Measurements from ENCODE around the gene PTGFRN.
"Not testable (repeated sequence)": the region's sequence is repeated elsewhere in the genome, so short reads cannot be mapped to it uniquely, and the experiment has no call there.

PTGFRN gene

DNA sequence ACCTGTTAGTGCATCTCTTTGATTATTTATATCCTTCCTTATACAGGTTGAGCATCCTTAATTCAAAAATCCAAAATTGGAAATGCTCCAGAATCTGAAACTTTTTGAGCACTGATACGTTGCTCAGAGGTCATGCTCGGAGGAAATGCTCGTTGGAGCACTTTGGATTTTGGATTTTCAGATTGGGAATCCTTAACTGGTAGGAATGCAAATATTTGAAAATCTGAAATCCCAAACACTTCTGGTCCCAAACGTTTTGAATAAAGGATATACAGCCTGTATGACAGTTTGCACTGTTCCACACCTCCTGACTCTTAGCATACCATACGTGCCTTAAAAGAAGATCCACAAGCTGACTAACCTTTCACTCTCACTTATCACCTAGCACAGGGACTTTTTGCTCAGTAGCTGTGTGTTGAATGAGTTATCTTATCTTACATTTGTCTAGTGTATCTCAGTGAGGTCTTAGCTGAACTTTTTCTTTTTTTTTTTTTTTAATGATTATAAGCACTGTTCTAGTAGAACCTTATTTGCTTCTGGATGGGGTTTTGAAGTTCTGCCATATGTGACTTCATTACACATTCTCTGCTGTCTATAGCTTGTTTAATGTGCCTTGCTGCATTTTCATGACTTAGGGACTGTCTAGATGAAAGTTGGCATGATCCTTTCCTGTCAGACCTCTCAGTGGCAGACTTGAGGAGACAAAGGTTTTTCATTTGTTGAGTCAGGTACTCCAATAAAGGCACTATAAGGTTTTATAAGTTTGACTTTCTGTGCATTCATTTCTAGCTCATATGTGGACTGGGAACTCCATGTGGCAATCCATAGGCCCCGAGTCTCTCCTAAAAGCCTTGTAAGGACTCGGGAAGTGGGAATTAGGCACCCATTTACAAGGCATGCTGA, 21.6 kb downstream of the PTGFRN start:
- 0 out of 2 replicates have a peak, but pooled peaks cover 4% of the 10 kb centered on the region for H3K36me3 ChIP-seq (ENCODE audit: control insufficient read depth, insufficient read depth, low read length)
- H3K4me3 ChIP-seq (ENCODE audit: low read depth, low read length), result no peak overlapping the region
- H3K27me3 ChIP-seq (ENCODE audit: control insufficient read depth, insufficient read depth, low read length), result no peaks in the 10 kb centered on the region
- H3K9ac ChIP-seq (ENCODE audit: low read depth, low read length), result no peak overlapping the region
- H3K4me1 ChIP-seq (ENCODE audit: control insufficient read depth, insufficient read depth, low read length), result peaks cover 10% of the 10 kb centered on the region; the same call in 1 of the 2 replicates
- no peak overlapping the region for H3K27ac ChIP-seq (ENCODE audit: low read depth, low read length)
- H3K9me3 ChIP-seq (ENCODE audit: control insufficient read depth, insufficient read depth, low read length), result no peaks in the 10 kb centered on the region

DNA sequence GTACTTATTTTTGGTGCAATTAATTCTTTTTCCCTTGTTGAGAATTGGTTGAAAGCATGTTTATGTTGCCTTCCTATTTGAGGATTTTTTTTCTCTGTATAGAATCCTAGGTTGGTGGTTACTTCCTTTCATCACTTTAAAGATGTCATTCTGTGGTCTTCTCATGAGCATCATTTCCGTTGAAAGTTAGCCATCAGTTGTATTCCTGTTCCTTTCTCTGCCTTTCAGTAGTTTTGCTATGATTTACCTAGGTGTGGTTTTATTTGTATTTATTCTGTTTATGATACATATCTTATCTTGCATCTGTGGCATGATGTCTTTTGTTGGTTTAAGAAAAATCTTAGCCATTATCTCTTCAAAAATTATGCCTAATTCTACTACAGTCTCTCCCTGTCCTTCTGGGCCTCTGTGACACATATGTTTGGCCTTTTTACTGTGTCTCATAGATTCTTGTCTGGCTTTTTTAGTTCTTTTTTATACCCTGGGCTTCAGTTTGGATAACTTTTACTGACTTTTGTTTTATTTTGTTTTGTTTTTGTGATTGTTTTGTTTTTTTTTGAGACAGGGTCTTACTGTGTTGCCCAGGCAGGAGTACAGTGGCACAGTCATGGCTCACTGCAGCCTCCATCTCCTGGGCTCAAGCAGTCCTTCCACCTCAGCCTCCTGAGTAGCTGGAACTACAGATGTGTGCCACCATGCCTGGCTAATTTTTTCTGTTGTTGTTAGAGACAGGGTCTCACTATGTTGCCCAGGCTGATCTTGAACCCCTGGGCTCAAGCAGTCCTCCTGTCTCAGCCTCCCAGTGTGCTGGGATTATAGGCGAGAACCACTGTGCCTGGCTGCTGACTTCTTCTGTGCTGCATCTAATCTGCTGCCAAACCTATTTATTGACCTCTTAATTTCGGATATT, 24.1 kb downstream of the PTGFRN start:
- peaks cover 6% of the 10 kb centered on the region; the same call in 1 of the 2 replicates for H3K4me1 ChIP-seq (ENCODE audit: control insufficient read depth, insufficient read depth, low read length)
- no peaks in the 10 kb centered on the region for H3K9me3 ChIP-seq (ENCODE audit: control insufficient read depth, insufficient read depth, low read length)
- no peak overlapping the region for H3K9ac ChIP-seq (ENCODE audit: low read depth, low read length)
- H3K27me3 ChIP-seq (ENCODE audit: control insufficient read depth, insufficient read depth, low read length), result no peaks in the 10 kb centered on the region
- H3K36me3 ChIP-seq (ENCODE audit: control insufficient read depth, insufficient read depth, low read length), result 0 out of 2 replicates have a peak, but pooled peaks cover 3% of the 10 kb centered on the region
- no peak overlapping the region for H3K4me3 ChIP-seq (ENCODE audit: low read depth, low read length)
- no peak overlapping the region for H3K27ac ChIP-seq (ENCODE audit: low read depth, low read length)

DNA sequence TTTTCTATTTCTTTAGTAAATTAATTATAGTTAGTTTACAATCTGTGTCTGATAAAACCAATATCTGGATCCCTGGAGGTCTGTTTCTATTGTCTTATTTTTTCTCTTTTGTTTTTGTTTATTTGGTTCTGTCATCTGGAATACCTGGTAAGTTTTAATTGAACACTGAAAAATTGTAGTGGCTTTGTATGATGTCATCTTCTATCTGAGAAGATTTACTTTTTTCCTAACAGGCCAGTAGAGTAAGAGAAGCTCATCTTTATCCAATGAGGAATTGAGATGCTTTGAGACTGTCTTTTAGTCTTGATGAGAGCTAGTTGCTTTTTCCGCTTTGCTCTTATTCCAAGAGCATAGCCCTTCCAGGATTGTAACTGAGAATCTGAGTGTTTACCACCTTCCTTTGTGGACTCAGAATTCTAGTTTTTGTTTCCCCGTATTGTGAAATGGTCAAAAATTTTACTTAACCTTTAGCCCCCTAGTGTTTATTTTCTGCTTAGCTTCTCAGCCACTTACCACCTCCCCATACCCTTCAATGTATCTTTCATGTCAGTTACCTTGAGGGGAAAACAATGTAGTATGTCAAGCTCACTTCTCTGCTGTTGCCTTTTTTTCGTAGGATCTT, 25.0 kb downstream of the PTGFRN start:
- Histone ChIP-seq H3K9ac (ENCODE audit: low read depth, low read length) (no peak overlapping the region), H3K4me3 (ENCODE audit: low read depth, low read length) (no peak overlapping the region), H3K27me3 (ENCODE audit: control insufficient read depth, insufficient read depth, low read length) (no peaks in the 10 kb centered on the region), H3K27ac (ENCODE audit: low read depth, low read length) (no peak overlapping the region), H3K4me1 (ENCODE audit: control insufficient read depth, insufficient read depth, low read length) (0 out of 2 replicates have a peak, but pooled peaks cover 4% of the 10 kb centered on the region), H3K36me3 (ENCODE audit: control insufficient read depth, insufficient read depth, low read length) (no peaks in the 10 kb centered on the region), H3K9me3 (ENCODE audit: control insufficient read depth, insufficient read depth, low read length) (no peaks in the 10 kb centered on the region)

DNA sequence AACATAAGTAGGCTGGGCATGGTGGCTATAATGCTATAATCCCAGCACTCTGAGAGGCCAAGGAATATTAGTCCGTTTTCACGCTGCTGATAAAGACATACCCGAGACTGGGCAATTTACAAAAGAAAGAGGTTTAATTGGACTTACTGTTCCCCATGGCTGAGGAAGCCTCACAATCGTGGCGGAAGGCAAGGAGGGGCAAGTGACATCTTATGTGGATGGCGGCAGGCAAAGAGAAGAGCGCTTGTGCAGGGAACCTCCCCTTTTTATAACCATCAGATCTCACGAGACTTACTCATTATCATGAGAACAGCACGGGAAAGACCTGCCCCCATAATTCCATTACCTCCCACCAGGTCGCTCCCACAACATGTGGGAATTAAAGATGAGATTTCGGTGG, 28.5 kb downstream of the PTGFRN start:
- Histone ChIP-seq H3K4me3 (ENCODE audit: low read depth, low read length) (no peak overlapping the region), H3K9ac (ENCODE audit: low read depth, low read length) (no peak overlapping the region), H3K4me1 (ENCODE audit: control insufficient read depth, insufficient read depth, low read length) (peaks cover 13% of the 10 kb centered on the region), H3K9me3 (ENCODE audit: control insufficient read depth, insufficient read depth, low read length) (no peaks in the 10 kb centered on the region), H3K27ac (ENCODE audit: low read depth, low read length) (no peak overlapping the region), H3K27me3 (ENCODE audit: control insufficient read depth, insufficient read depth, low read length) (no peaks in the 10 kb centered on the region), H3K36me3 (ENCODE audit: control insufficient read depth, insufficient read depth, low read length) (peaks cover 15% of the 10 kb centered on the region; the same call in 1 of the 2 replicates)

DNA sequence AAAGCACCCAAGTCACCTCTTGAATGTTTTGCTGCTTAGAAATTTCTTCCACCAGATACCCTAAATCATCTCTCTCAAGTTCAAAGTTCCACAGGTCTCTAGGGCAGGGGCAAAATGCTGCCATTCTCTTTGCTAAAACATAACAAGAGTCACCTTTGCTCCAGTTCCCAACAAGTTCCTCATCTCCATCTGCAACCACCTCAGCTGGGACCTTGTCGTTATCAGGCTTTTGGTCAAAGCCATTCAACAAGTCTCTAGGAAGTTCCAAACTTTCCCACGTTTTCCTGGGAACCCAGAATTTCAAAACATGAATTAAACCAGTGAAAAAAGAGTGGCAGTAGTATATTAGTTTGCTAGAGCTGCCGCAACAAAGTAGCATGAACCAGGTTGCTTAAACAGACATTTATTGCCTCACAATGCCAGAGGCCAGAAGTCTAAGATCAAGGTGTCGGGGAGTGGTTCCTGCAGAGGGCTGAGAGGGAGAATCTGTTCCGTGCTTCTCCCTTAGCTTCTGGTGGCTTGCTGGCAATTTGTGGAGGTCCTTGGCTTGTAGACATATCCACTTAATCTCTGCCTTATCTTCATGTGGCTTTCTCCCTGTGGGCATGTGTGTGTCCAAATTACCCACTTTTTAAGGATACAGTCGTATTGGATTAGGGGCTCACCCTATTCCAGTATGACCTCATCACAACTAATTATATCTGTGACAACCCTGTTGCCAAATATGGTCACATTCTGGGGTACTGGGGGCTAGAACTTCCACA, 30.2 kb downstream of the PTGFRN start:
- not testable (repeated sequence) for H3K9me3 ChIP-seq (ENCODE audit: control insufficient read depth, insufficient read depth, low read length); H3K27me3 ChIP-seq (ENCODE audit: control insufficient read depth, insufficient read depth, low read length); H3K27ac ChIP-seq (ENCODE audit: low read depth, low read length); H3K4me3 ChIP-seq (ENCODE audit: low read depth, low read length); H3K9ac ChIP-seq (ENCODE audit: low read depth, low read length)
- peaks cover 13% of the 10 kb centered on the region for H3K4me1 ChIP-seq (ENCODE audit: control insufficient read depth, insufficient read depth, low read length)
- peaks cover 23% of the 10 kb centered on the region for H3K36me3 ChIP-seq (ENCODE audit: control insufficient read depth, insufficient read depth, low read length)

DNA sequence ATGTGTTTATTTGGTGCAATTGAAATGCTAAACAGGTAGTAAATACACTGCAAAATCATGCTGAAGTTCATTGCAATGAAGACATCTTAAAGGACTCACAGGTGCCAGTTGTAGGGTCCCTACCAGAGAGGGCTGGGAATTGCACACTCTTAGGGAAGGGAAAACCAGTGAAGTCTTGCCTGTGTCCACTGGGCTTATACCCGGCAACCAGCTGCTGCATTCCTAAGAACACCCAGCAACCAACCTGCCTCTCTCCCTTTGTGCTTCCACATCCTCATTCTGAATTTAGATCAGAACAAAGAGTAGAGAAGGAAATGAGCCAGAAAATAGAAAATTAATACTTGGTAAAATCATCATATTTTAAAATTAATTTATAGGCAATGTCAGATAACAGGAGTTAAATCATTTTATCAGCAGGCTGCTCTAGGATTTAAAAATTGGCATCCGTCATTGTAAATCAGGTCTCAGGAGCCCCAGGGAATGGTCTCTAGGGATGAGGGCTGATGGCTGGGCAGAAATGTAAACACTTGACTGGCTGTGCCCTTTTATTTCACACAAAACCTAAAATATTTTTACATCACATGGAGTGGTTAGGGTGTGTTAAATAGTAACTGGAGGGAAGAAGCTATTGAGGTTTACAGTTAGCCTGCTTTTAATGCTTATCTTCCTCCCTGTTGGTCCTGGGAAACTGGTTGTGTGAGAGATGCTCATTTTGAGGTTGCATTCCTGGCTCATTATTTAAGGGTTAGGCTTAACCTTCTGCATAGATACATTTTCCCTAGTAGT, 31.3 kb downstream of the PTGFRN start:
- no peak overlapping the region for H3K9ac ChIP-seq (ENCODE audit: low read depth, low read length)
- H3K4me1 ChIP-seq (ENCODE audit: control insufficient read depth, insufficient read depth, low read length), result peaks cover 13% of the 10 kb centered on the region
- H3K27ac ChIP-seq (ENCODE audit: low read depth, low read length), result no peak overlapping the region
- H3K36me3 ChIP-seq (ENCODE audit: control insufficient read depth, insufficient read depth, low read length), result peaks cover 29% of the 10 kb centered on the region
- no peaks in the 10 kb centered on the region for H3K9me3 ChIP-seq (ENCODE audit: control insufficient read depth, insufficient read depth, low read length)
- no peak overlapping the region for H3K4me3 ChIP-seq (ENCODE audit: low read depth, low read length)
- H3K27me3 ChIP-seq (ENCODE audit: control insufficient read depth, insufficient read depth, low read length), result no peaks in the 10 kb centered on the region

DNA sequence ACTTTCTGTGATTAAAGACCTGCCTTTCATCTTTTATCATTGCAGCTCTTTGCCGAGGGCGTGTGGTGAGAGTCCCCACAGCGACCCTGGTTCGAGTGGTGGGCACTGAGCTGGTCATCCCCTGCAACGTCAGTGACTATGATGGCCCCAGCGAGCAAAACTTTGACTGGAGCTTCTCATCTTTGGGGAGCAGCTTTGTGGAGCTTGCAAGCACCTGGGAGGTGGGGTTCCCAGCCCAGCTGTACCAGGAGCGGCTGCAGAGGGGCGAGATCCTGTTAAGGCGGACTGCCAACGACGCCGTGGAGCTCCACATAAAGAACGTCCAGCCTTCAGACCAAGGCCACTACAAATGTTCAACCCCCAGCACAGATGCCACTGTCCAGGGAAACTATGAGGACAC, 32.0 kb downstream of the PTGFRN start:
- Histone ChIP-seq H3K27ac (ENCODE audit: low read depth, low read length) (no peak overlapping the region), H3K9me3 (ENCODE audit: control insufficient read depth, insufficient read depth, low read length) (no peaks in the 10 kb centered on the region), H3K36me3 (ENCODE audit: control insufficient read depth, insufficient read depth, low read length) (peaks cover 30% of the 10 kb centered on the region), H3K4me1 (ENCODE audit: control insufficient read depth, insufficient read depth, low read length) (peaks cover 13% of the 10 kb centered on the region), H3K9ac (ENCODE audit: low read depth, low read length) (no peak overlapping the region), H3K4me3 (ENCODE audit: low read depth, low read length) (no peak overlapping the region), H3K27me3 (ENCODE audit: control insufficient read depth, insufficient read depth, low read length) (no peaks in the 10 kb centered on the region)

DNA sequence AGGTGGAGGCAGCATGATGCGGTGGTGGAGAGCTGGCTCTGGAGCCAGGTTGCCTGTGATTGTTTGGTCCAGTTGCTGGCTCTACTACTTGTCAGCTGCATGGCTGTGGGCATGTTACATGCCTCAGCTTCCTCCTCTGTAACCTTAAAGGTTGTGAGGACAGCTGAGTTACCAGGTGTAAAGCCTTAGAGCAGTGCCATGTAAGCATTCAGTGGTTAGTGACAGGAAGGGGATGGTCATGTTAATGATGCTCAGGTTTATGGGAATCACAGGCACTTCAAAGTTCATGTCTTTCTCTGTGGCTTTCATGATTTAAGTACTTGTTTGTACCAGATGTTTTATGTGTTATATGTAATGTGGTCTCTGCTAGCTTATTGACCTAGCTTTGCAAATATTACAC, 32.6 kb downstream of the PTGFRN start:
- no peak overlapping the region for H3K9ac ChIP-seq (ENCODE audit: low read depth, low read length)
- no peaks in the 10 kb centered on the region for H3K27me3 ChIP-seq (ENCODE audit: control insufficient read depth, insufficient read depth, low read length)
- H3K36me3 ChIP-seq (ENCODE audit: control insufficient read depth, insufficient read depth, low read length), result peaks cover 35% of the 10 kb centered on the region
- no peak overlapping the region for H3K27ac ChIP-seq (ENCODE audit: low read depth, low read length)
- peaks cover 13% of the 10 kb centered on the region for H3K4me1 ChIP-seq (ENCODE audit: control insufficient read depth, insufficient read depth, low read length)
- H3K4me3 ChIP-seq (ENCODE audit: low read depth, low read length), result no peak overlapping the region
- no peaks in the 10 kb centered on the region for H3K9me3 ChIP-seq (ENCODE audit: control insufficient read depth, insufficient read depth, low read length)

DNA sequence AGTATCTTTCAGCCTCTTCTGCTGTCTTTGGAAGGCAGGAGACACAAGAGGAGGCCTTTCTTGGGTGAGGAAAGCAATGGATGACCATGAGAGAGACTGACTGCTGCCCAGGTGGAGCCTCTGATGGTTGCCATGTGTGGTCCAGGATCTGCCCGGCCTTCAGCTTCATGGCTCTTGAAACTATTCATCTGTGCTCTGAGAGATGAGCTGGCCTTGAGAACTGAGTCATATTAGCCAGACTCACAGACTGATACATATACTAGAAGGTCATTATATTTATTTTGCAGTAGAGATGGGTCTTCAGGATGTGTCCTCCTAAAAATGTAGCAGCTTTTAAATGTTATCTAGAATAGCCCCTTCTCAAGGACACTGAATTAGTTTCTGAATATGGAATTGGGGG, 33.7 kb downstream of the PTGFRN start:
- H3K4me1 ChIP-seq (ENCODE audit: control insufficient read depth, insufficient read depth, low read length), result peaks cover 9% of the 10 kb centered on the region
- H3K9ac ChIP-seq (ENCODE audit: low read depth, low read length), result no peak overlapping the region
- H3K27ac ChIP-seq (ENCODE audit: low read depth, low read length), result no peak overlapping the region
- H3K36me3 ChIP-seq (ENCODE audit: control insufficient read depth, insufficient read depth, low read length), result peaks cover 39% of the 10 kb centered on the region
- no peaks in the 10 kb centered on the region for H3K27me3 ChIP-seq (ENCODE audit: control insufficient read depth, insufficient read depth, low read length)
- H3K9me3 ChIP-seq (ENCODE audit: control insufficient read depth, insufficient read depth, low read length), result no peaks in the 10 kb centered on the region
- no peak overlapping the region for H3K4me3 ChIP-seq (ENCODE audit: low read depth, low read length)

DNA sequence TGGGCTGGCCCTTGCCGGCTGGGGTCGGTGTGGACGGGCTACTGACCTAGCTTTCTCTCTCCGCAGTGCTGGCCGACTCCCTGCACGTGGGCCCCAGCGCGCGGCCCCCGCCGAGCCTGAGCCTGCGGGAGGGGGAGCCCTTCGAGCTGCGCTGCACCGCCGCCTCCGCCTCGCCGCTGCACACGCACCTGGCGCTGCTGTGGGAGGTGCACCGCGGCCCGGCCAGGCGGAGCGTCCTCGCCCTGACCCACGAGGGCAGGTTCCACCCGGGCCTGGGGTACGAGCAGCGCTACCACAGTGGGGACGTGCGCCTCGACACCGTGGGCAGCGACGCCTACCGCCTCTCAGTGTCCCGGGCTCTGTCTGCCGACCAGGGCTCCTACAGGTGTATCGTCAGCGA, 34.9 kb downstream of the PTGFRN start:
- no peak overlapping the region for H3K4me3 ChIP-seq (ENCODE audit: low read depth, low read length)
- peaks cover 11% of the 10 kb centered on the region for H3K4me1 ChIP-seq (ENCODE audit: control insufficient read depth, insufficient read depth, low read length)
- H3K9ac ChIP-seq (ENCODE audit: low read depth, low read length), result no peak overlapping the region
- H3K27me3 ChIP-seq (ENCODE audit: control insufficient read depth, insufficient read depth, low read length), result no peaks in the 10 kb centered on the region
- H3K27ac ChIP-seq (ENCODE audit: low read depth, low read length), result no peak overlapping the region
- H3K9me3 ChIP-seq (ENCODE audit: control insufficient read depth, insufficient read depth, low read length), result no peaks in the 10 kb centered on the region
- H3K36me3 ChIP-seq (ENCODE audit: control insufficient read depth, insufficient read depth, low read length), result peaks cover 47% of the 10 kb centered on the region
